Subcutaneous abdominal adipose tissue (tissue), 5 donors: Measurements from ENCODE around the gene CLSTN2.

Source experiments
- H3K27ac ChIP-seq: one replicate; pipeline ENCODE4 v1.7.0; 2013; ENCODE audit warnings: low read depth, mild to moderate bottlenecking, inconsistent platforms, low read length, moderate library complexity
- H3K27me3 ChIP-seq, 5 donors: one replicate each; pipeline ENCODE4 v1.7.0; 2013; ENCODE audit warnings: low read length in 5 of 5, inconsistent platforms in 1 of 5; ENCODE audit not compliant: control insufficient read depth in 5 of 5, insufficient read depth in 4 of 5
- H3K36me3 ChIP-seq, 5 donors: one replicate each; pipeline ENCODE4 v1.7.0; 2013; ENCODE audit warnings: low read length in 5 of 5; ENCODE audit not compliant: control insufficient read depth in 5 of 5, insufficient read depth in 5 of 5
- H3K4me1 ChIP-seq, 5 donors: one replicate each; pipeline ENCODE4 v1.7.0; 2013; ENCODE audit warnings: low read length in 5 of 5, mild to moderate bottlenecking in 3 of 5, moderate library complexity in 1 of 5; ENCODE audit not compliant: control insufficient read depth in 5 of 5, insufficient read depth in 5 of 5
- H3K4me3 ChIP-seq, 5 donors: one replicate each; pipeline ENCODE4 v1.7.0; 2013; ENCODE audit warnings: low read length in 5 of 5, low read depth in 1 of 5
- H3K9ac ChIP-seq, 5 donors: one replicate each; pipeline ENCODE4 v1.7.0; 2013; ENCODE audit warnings: low read length in 5 of 5, mild to moderate bottlenecking in 4 of 5, moderate library complexity in 3 of 5
- H3K9me3 ChIP-seq, 5 donors: one replicate each; pipeline ENCODE4 v1.7.0; 2013; ENCODE audit warnings: low read length in 5 of 5; ENCODE audit not compliant: control insufficient read depth in 5 of 5
- donor health status: healthy.
- donor health status: healthy.
- donor health status: healthy.
- donor health status: healthy.
- donor health status: healthy.

CLSTN2 gene

DNA sequence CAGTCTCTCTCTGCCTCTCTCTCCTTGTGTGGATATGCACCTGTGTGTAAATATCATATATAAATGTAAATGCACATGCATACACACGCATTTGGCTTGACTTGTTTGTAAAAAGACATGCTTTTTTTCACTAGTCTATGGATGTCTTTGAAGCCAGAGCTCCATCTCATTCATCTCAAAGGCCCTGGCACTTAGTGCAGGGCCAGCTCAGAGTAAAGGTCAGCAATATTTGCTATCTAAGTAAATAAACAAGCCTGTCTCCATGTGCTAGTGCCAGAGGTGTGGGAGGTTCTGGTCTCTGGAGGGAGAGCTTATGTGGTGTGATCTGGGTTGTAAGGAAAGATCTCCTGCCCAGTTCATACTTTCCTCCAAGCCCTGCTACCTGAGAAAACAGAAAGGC, 5.6 kb downstream of the CLSTN2 start:
- no peaks in the 10 kb centered on the region for H3K9me3 ChIP-seq
- peaks cover 1 to 57% (median 38%) of the 10 kb centered on the region in 5 donors for H3K4me1 ChIP-seq
- H3K36me3 ChIP-seq, result no peaks in the 10 kb centered on the region
- peaks cover 0 to 4% (median 2%) of the 10 kb centered on the region in 5 donors for H3K27me3 ChIP-seq
- no peak overlapping the region for H3K4me3 ChIP-seq
- H3K27ac ChIP-seq, result peak overlapping the region; percentile 66
- peak overlapping the region in 1 of 5 donors; percentile 6 for H3K9ac ChIP-seq

DNA sequence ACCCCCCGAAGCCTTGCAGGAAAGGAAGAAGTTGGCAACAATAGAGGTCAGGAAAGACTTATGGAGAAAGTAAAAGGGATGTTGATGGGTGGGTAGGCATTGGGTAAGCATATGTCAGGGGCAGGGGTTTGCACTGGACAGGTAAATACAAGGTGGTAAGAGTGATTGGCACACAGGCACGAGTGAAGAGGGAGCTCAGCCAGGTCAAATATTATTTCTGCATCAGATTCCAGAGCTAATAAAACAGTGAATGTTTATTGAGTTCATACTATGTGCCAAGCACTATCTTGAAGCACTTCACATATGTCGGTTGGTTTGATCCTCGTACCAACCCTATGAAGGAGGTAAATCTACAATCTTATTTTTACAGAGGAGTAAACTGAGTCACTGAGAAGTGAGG, 6.6 kb downstream of the CLSTN2 start:
- peaks cover 0 to 2% (median 0%) of the 10 kb centered on the region in 5 donors for H3K9me3 ChIP-seq
- peak overlapping the region; percentile 66 for H3K27ac ChIP-seq
- H3K36me3 ChIP-seq, result no peaks in the 10 kb centered on the region
- peaks cover 0 to 47% (median 30%) of the 10 kb centered on the region in 5 donors for H3K4me1 ChIP-seq
- no peak overlapping the region for H3K9ac ChIP-seq
- no peaks in the 10 kb centered on the region for H3K27me3 ChIP-seq
- H3K4me3 ChIP-seq, result no peak overlapping the region

DNA sequence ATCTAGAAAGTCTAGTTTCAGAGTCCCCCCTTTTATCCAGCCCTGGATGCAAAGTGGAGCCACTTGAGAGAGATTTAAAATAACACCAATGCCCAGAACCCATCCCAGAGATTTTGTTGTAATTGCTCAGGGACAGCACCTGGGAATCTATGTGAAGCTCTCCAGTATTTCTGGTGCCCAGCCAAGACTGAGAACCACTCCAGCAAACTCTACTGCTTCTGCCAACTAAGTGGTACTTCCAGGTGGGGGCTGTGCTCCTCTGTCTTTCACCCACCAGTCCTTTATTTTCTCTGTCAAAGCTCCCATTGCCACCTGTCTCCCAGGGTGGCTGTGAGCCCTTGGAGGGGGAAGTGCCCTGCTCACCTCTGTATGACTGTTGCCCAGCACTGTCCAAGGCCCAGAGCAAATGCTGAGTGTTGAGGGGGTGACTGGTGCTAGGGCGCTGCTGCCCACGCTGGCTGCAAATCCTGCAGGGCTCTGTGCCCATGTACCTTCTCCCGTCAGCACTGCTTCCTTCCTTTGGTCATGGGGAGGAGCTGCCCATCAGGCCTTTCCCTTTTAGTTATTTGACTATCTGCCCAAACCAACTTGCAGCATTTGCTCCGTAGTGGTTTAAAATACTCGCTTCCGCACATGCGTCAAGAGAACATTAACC, 9.4 kb downstream of the CLSTN2 start:
- H3K9me3 ChIP-seq, result peaks cover 0 to 2% (median 0%) of the 10 kb centered on the region in 5 donors
- H3K36me3 ChIP-seq, result no peaks in the 10 kb centered on the region
- H3K27ac ChIP-seq, result no peak overlapping the region

DNA sequence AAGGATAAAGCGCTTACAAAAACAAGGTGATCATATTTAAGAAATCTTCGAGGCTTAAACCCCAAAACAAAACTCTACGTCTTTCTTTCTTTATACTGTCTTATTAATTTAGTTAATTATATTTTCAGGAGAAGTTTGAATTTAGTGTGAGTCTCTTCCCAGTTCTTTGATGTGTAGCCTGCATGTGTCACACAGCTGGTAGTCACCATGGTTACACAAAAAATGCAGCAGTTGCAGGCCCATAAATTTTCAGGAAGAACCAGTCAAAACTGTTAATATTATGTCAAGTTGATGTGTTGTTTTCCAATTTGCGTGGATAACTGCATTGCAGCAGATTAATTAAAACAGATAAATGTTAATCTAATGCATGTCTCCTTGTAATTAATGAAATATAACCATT, 10.4 kb downstream of the CLSTN2 start:
- Histone ChIP-seq H3K4me3 (no peak overlapping the region), H3K9ac (no peak overlapping the region), H3K27me3 (no peaks in the 10 kb centered on the region), H3K27ac (no peak overlapping the region), H3K36me3 (no peaks in the 10 kb centered on the region), H3K4me1 (peaks cover 0 to 13% (median 8%) of the 10 kb centered on the region in 5 donors), H3K9me3 (peaks cover 0 to 2% (median 0%) of the 10 kb centered on the region in 5 donors)

More for the DNA sequence above, 9.4 kb downstream of the CLSTN2 start:
- Histone ChIP-seq H3K9ac (no peak overlapping the region), H3K4me1 (peaks cover 0 to 23% (median 18%) of the 10 kb centered on the region in 5 donors), H3K27me3 (no peaks in the 10 kb centered on the region), H3K4me3 (no peak overlapping the region)

DNA sequence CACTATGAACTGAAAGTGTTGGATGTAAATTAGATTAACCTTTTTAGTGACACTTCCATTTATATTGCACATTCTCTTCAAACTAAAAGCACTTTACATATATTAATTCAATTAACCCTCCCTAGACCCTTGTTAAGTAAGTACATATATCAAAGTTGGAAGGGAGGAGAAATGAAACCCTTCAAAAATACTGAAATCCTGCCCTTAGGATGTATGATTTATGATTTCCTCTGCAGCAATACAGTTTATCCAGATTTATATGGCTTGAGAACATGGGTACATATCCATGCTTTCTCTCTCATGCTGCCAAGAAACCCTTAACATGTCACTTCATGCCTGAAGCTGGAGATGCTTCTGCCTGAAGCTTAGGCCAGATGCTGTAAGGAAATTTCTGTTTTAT, 11.0 kb downstream of the CLSTN2 start:
- Histone ChIP-seq H3K9ac (no peak overlapping the region), H3K27me3 (no peaks in the 10 kb centered on the region), H3K36me3 (no peaks in the 10 kb centered on the region), H3K4me1 (peaks cover 0 to 8% (median 3%) of the 10 kb centered on the region in 5 donors), H3K9me3 (peaks cover 0 to 2% (median 0%) of the 10 kb centered on the region in 5 donors), H3K27ac (no peak overlapping the region), H3K4me3 (no peak overlapping the region)

DNA sequence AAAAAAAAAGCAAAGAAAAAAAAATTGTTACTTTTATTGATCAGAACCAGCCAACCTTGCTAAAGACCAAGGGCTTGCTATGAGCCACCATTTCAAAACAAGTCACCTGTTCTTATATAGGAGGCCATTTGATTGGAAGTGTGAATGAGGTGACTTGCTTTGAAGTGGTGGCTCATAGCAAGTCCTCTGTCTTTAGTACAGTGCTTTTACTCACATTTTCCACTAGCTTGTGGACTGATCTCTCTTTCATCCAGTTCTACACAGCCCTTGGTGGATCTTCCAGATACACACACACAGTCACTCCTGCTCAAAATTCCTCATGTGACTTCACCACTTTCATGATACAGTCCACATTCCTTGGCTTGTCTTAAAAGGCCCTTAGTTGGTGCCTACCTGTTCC, 13.5 kb downstream of the CLSTN2 start:
- Histone ChIP-seq H3K9me3 (peaks cover 0 to 2% (median 0%) of the 10 kb centered on the region in 5 donors), H3K9ac (no peak overlapping the region), H3K36me3 (no peaks in the 10 kb centered on the region), H3K27ac (no peak overlapping the region), H3K4me3 (no peak overlapping the region), H3K27me3 (no peaks in the 10 kb centered on the region), H3K4me1 (no peaks in the 10 kb centered on the region)

DNA sequence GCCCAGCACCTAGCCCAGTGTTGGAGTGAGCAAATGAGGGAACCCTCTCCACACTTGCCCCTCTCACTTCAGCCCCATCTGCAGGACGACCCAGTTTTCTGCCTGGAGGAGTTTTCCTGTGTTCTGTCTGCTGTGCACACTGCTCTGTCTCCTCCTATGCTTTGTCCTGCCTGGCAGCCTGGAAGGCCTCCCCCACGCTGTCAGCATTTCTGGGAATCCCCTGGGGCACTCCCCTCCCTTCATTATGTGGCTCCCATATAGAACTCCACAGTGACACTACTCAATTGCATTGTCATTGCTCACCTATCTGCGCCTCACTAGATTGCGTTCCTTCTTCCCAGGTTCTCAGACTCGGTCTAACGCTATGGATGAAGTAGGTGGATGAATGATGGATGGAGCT, 13.9 kb downstream of the CLSTN2 start:
- Histone ChIP-seq H3K4me1 (no peaks in the 10 kb centered on the region), H3K27ac (no peak overlapping the region), H3K4me3 (no peak overlapping the region), H3K9me3 (peaks cover 0 to 2% (median 0%) of the 10 kb centered on the region in 5 donors), H3K36me3 (no peaks in the 10 kb centered on the region), H3K9ac (no peak overlapping the region), H3K27me3 (no peaks in the 10 kb centered on the region)

DNA sequence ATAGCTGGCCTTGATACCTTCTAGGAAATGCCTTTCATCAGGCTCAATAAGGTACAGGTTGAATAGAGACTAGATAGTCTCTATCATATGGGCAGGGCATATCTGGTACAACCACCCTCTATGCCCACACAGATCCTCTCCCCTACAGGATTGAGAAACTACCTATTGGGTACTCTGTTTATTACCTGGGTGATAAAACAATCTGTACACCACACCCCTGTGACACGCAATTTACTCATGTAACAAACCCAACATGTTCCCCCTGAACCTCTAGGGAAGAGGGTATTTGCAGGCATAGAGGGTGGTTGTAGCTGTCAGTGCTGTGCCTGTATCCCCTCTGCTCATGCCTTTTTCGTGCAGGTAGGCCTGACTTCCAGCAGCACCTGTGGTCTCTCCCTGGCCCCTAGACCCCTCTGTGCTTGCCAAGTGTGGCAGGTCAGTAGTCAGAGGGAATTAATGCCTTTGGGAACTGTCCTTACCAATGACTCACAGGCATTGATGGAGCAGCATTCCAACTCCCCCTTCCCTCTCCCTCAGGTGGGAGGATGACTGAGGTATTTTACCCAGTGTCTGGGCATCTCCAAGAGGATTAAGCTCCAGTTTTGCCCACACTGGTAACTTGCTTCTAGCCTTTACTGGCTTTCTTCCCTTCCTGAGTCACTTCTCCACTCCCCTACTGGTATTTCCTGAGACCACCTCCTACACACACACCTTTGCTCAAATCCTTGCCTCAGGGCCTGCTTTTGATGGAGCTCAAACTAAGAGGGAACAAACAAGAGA, 18.3 kb downstream of the CLSTN2 start:
- no peaks in the 10 kb centered on the region for H3K36me3 ChIP-seq
- no peak overlapping the region for H3K4me3 ChIP-seq
- H3K4me1 ChIP-seq, result no peaks in the 10 kb centered on the region
- no peak overlapping the region for H3K9ac ChIP-seq
- no peaks in the 10 kb centered on the region for H3K27me3 ChIP-seq
- H3K27ac ChIP-seq, result no peak overlapping the region
- no peaks in the 10 kb centered on the region for H3K9me3 ChIP-seq

DNA sequence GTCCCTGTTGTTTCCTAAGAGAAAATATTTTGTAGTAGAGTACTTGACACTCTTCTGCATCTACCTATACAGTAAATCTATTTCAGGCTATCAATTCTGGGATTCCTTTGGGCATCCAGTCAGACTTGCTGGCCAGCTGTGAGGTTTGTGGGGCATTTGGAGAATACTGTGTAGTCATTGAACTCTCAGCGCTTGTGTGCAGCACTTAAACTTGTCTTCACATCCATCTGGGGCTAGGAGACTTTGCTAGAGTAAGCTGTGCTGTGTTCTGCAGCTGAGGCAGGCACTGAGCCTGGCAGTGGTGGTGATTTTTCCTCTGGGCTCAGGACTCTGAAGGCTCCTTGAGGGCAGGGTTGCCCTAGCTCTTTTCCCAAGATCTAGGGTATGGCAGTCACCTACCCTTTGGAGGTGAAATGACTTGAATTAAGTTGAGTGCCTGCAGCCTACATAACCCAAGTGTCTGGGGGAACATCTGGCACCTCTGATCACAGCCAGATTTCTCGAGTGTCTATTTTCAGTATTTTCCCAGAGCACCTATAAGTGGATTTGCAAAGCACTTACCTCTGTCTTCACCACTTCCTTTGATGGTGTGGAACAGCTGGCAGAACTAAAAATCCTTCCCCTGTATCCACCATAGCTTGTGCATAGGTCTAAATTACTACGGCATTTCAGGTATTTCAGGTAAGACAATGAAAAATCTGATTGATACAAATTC, 19.3 kb downstream of the CLSTN2 start:
- no peaks in the 10 kb centered on the region for H3K36me3 ChIP-seq
- H3K9ac ChIP-seq, result no peak overlapping the region
- no peak overlapping the region for H3K4me3 ChIP-seq
- no peaks in the 10 kb centered on the region for H3K4me1 ChIP-seq
- H3K27me3 ChIP-seq, result no peaks in the 10 kb centered on the region
- H3K27ac ChIP-seq, result no peak overlapping the region
- H3K9me3 ChIP-seq, result no peaks in the 10 kb centered on the region

DNA sequence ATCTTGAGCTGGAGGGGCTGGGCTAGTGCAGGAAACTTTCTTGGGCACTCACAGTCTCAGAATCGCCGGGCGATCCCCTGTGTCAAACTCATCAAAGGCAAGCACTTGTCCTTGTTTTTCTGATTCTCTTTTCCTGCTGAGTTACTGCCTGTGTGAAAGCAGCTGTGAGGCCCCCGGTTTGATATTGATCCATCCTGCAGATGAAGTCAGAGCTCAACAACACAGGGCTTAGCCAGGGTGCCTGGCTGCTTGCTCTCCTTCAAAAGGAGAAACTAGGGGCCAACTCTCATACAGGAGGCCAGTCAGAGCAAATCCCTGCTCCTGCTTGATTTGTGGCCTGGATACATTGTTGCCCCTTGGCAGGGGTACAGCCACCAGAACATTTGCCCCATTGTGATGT, 22.9 kb downstream of the CLSTN2 start:
- H3K4me3 ChIP-seq, result no peak overlapping the region
- H3K9ac ChIP-seq, result no peak overlapping the region
- no peaks in the 10 kb centered on the region for H3K4me1 ChIP-seq
- no peaks in the 10 kb centered on the region for H3K36me3 ChIP-seq
- no peaks in the 10 kb centered on the region for H3K27me3 ChIP-seq
- no peaks in the 10 kb centered on the region for H3K9me3 ChIP-seq
- H3K27ac ChIP-seq, result no peak overlapping the region
